ENCODE measurements around the gene MXRA8.

Gene MXRA8

DNA sequence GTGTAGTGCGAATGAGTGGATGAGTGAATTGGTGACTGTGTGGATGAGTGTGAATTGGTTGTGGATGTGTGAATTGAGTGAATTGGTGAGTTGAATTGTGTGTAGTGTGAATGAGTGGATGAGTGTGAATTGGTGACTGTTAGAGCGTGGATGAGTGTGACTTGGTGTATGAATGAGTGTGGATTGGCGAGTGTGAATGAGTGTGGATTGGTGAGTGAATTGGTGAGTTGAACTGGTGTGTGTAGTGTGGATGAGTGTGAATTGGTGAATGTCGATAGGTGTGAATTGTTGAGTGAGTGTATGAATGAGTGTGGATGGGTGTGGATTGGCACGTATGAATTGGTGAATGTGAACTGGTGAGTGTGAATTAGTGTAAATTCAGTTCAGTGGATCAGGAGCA, 9.0 kb upstream of the MXRA8 start:
- no peak for DNase-seq (ENCODE audit: low spot score)

DNA sequence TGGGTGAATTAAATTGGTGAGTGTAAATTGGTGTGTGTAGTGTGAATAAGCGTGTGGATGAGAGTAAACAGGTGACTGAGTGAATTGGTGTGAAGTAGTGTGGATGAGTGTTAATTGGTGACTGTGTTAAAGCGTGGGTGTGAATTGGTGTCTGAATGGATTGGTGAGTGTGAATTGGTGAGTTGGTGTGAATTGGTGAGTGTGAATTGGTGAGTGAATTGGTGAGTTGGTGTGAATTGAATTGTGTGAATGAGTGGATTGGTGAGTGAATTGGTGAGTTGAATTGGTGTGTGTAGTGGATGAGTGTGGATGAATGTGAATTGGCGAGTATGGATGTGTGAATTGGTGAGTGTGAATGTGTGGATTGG, 8.3 kb upstream of the MXRA8 start:
- no peak for DNase-seq (ENCODE audit: low spot score)

DNA sequence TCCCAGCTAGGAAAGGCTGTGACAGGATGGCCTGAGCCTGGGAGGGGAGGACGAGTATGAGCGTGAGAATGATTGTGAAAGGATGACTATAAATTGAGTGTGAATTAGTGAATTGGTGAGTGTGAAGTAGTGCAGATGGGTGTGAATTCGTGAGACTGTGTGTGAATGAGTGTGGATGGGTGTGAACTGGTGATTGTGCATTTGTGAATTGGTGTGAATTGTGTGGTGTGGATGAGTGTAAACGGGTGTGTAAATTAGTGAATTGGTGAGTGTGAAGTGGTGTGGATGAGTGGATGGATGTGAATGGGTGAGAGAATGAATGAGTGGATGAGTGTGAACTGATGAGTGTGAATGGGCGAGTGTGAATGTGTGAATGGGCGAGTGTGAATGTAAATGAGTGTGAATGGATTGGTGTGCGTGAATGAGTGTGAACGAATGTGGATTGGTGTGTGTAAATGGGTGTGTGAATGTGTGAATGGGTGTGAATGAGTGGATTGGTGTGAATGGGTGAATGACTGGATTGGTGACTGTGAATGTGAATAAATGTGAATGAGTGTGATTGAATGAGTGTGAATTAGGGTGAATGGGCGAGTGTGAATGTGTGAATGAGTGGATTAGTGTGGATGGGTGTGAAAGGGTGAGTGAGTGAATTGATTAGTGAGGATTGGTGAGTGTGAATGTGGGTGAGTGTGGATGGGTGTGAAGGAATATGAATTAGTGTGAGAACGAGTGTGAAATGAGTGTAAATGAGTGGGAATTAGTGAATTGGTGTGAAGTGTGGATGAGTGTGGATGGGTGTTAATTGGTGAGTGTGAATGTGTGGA, 7.7 kb upstream of the MXRA8 start:
- no peak for DNase-seq (ENCODE audit: low spot score)

DNA sequence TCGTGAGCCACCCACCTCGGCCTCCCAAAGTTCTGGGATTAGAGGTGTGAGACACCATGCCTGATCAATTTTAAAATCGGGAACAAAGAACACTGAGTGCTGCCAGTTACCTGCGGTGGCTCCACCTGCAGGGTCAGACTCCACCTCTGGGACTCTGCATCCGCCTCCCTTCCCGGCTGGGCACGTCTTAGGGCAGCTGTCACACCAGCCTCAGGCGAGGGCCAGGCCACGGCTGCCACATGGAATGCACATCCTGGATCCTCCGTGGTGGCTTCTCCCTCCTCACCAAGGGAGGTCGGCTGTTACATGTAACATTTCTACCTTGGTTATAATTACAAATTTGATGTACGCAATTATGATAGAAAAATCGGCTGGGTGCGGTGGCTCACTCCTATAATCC, 5.9 kb upstream of the MXRA8 start:
- no peak for DNase-seq (ENCODE audit: low spot score)

DNA sequence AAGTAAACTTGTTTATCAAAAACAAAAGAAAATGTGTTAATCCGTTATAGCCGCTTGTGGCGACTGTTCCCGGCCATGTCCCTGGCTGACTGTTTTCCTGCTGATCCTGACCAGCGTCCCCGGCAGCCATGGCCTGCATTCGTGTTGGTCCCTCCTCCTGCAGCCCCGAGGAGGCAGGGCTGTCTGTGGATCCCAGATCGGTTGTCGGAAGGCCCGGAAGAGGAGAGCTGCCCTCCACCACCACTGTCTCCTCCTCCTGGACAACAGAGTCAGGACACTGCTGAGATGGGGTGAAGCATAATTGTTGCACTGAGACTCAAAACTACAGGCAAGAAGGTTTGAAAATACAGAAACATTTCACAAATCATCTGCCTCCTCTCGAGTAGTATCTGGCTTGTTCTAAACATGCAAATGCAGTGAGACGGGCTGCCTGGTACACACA, 3.6 kb upstream of the MXRA8 start:
- DNase-seq (ENCODE audit: low spot score) = peak; percentile 85

DNA sequence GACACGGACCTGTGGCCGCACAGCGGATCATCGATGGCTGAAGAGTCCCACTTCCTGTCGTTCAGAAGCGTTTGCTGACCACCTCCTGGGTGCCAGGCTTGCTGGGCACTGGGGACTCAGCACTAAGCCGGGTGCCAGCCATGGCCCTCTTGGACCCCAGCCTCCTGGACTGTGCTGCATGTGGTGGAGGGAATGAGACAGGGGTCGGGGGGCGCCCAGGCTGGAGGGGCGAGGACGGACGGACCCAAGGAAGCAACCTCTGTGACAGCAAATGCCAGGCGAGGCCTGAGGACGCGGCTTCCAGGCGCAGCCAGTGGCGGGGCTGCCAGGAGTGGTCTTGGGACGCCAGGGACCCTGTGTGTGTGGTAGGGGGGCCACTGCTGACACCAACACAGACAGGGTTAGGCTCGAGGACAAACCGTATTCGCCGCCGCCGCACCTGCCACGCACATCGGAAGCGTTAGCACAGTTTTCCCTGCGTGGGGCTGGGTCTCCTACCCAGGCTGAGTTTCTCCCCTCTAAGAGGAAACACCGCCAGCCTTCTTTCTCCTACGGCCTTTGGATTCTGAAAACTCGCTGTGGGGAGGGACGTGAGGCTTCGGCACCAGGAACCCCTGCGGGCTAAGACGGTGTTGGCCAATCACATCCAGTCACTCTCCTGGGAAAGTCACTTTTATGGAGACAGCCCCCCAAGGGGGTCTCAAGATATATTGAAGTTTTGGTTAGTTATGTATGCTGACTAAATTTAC, 3.1 kb upstream of the MXRA8 start:
- no peak for DNase-seq (ENCODE audit: low spot score)

DNA sequence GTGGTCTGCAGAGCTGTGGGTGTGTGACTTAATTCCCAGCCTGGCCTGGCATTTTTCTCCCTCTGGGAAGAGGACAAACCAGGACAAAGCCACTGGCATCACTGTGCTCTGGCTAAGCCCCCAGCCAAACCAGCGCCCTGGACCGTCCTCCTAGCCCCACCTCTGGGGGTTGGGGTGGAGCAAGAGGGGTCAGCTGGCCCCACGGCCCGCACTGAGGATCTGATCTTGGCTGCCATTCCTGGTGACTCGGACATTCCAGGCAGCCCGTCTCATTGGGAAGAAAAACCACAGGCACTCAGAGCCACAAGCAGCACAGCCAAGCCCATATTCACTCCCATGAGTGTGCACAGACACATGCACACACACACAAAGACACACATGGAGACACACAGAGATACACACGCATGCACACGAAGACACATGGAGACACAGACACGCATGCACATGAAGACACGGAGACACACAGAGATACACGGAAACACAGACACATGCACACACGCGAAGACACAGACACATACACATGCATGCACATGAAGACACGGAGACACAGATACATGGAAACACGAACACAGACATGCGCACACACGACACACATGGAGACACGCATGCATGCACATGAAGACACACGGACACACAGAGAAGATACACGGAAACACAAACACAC, 2.3 kb upstream of the MXRA8 start:
- peak; percentile 93 for DNase-seq (ENCODE audit: low spot score)

DNA sequence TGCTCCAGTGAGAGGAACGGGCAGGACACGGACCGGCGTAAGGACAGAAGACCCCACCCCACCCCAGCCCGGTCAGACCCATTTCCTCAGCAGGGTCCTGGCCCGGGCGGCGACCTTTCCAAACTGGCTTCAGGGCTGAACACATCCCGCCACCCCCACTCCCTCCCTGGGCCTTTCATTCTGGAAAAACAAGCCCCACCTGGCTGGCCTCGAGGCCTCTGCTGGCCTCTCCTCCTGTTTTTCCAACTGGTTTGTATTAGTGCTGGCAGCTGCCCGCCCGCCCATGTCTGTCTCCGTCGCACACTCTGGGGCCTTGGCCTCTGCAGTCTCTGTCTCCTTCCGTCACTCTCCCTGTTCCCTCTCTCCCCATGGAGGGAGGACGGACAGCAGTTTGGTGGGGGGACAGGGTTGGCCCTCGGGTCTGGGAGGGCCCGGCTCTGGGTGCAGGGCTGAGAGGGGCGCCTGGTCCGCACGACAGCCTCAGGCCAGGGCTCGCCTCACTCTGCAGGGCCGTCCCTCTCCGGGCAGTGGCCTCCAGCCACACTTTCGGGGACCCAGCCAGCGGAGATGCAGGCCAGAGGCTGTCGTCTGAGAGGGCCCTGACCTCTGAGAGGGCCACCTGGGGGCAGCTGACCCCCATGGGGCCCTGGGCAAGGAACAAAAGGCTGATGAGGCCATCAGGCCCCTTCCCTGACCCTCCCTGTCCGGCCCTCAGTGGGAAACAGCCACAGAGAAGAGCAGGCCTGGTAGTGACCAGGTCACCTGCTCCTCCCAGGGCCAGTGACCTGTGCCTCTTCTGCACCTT, 1.5 kb upstream of the MXRA8 start:
- DNase-seq (ENCODE audit: low spot score) = peak; percentile 69

DNA sequence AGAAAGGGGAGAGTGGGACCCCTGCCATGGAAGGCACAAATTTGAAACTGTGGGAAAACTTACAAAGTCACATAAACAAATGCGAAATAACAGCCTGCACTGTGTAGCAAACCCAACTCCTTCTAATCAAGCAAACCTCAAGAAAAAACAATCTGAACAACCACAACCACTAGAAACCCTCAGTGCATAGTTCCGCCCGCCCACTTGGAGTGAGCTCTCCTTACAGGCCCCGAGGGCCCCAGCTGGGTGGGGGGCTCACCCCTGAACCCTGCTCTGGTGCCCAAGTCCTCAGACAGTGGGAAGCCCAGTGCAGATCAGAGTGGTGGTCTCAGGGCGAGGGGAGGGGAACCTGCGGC, 931 bp upstream of the MXRA8 start:
- DNase-seq (ENCODE audit: low spot score) = peak; percentile 52

DNA sequence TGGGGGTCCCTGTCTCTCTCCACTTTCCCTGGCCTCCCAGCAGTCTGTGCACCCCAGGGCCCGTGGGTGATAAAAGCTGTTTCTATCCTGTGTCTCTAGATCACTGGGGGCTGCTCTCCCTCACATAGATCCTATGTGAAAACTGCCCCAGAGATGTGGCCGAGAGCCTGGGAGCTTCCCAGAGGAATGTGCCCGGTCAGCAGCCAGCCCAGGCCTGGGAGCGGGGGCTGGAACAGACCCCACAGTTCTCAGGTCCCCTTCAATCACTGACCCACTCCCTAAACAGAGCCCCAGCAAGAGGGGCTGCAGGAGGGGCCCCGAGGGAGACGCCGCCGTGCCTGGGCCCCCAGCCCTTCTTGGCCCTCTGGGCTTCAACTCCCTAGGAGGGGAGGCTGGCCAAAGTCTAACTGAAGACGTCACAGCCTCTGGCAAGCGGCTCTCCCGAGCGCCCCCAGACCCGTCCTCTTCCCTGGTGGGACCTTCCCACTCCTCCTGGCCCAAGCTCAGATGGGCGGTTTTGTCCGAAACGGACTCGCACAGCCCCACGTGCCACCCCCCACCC, 403 bp downstream of the MXRA8 start:
- peak; percentile 39 for DNase-seq (ENCODE audit: low spot score)

DNA sequence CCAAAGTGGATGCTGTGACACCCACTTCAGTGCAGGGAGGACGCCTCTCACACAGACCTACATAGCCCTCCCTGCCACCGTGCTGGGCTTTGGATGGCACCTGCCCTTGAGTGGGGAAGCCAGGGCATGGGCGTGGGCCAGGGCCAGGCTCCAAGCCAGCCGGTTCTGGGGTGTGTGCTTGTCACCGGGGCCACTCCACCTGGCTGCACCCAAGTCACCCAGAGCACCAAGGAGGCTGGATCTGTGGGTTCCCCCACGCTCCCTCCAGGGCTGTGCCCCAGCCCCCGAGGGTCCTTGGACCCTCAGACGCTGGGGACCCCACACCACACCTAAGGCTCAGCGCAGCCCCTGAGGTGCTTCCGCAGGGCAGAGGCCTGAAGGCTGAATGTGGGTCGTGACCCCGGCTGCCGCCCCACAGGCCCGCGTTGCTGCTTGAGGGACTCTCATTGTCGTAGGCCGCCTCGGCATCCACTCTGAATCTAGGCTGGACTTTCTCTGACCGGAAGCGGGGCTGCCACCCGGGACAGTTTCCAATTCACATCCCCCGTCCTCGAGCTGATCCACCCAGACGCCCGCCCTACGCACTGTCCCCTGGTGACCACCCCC, 1.5 kb downstream of the MXRA8 start:
- DNase-seq (ENCODE audit: low spot score) = no peak

DNA sequence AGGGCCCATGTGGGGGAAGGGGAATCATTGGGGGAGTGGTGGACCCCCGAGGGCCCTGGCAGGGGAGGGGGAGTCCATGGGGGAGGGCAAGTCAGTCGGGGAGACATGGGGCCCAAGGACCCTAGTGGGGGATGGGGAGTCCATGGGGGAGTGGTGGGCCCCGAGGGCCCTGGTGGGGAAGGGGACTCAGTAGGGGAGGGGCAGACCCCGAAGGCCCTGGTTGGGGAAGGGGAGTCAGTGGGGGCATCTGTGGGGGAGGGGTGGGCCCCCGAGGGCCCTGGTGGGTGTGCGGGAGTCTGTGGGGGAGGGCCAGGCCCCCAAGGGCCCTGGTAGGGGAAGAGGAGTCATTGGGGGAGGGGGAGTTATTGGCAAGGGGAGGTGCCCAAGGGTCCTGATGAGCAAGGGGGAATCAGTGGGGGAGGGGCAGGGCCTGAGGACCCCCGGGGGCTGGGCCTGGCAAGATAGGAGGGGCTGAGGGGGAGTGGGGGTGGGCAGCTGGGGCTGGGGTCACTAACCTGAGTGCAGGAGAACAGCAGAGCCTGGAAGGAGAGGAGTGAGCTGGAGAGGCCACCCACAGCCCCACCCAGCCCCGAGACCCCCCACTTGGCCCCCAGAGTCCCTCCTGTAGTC, 2.1 kb downstream of the MXRA8 start:
- DNase-seq (ENCODE audit: low spot score) = no peak

DNA sequence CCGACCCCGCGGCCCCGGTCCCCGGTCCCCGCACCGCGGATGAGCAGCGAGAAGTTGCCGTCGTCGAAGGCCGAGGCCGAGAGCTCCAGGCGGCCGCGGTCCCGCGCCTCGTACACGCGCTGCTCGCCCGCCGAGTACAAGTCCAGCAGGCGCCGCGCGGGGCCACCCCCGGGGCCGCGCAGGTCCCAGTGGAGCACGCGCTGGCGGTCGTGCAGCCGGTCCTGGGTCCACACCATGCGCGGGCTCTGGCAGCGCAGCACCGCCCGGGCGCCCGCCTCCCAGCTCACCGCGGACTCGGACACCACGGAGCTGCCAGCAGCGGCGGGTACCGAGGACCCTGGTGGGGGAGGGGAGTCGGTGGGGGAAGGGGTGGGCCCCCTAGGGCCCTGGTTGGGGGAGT, 2.9 kb downstream of the MXRA8 start:
- peak; percentile 35 for DNase-seq (ENCODE audit: low spot score)

DNA sequence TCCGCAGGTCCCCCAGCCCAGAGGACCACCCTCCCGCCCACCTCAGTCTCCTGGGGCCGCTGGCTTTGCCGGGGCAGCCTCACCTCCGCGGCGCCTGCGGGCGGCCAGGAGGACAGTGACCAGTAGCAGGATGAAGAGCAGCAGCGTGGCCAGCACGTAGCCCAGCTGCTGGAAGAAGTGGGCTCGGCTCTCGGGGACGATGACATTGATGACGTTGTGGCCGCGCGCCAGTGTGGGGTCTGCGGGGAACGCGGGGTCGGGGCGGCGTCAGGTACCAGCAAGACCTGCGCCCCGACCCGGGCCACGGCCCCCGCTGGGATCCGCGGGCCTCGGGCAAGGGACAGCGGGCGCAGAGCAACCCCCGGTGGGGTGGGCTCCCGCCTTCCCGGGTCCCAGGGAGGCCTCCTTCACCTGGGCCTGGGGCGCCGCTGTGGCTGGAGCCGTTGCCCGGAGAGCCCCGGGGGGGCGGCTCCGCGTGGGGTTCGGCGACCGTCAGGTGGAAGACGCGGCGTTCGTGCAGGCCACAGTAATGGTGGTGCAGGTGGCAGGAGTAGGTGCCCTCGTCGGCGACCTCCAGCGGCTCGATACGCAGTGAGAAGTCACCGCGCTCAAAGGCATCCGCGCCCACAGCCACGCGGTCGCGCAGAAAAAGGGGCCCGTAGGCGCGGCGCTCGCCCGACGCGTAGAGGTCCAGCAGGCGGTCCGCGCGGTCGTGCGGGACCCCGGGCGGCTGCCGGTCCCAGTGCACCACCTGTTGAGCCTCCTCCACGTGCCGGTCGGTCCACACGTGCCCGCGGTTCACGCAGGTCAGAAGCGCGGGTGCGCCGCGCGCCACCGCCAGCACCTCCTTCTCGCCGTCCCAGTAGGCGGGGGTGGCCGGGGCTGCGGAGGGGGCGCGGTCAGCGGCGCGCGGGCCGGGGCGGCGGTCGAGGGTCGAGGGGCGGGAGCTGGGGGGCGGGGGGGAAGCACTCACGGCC, 3.8 kb downstream of the MXRA8 start:
- DNase-seq (ENCODE audit: low spot score) = no peak

DNA sequence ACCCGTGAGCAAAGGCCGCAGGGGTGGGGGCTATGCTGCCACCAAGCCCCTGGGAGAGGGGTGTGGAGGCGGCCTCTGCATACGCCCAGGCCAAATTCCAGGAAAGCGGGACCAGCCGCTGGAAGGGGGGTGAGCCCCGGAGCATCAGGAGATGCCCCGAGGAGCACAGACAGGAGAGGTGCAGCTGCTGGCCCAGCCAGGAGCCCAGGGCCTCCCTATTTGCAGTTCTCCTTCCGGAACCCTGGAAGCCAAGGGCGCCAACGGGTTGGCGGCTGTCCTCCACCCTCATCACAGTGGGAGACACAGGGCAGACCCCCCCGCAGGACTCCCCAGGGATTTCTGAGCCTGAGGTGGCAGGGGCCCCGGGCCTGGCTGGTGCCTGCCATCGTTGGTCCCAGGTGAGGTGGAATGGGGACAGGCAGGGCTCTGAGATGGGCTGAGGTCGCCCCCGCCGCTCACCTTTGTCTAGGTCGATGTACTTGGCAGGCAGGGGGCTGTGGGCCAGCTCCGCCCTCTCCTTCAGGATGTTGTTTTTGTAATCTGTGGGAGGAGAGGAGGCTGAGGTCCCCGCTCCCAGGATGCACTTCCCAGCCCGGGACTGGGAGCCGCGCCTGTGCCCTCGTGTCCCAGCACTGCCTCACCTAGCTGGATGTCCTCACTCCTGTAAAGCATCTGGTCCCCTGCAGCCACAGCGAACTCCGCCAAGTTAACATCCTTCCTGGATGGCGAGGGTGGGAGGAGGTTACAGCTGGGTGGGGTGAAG, 4.8 kb downstream of the MXRA8 start:
- DNase-seq (ENCODE audit: low spot score) = no peak

DNA sequence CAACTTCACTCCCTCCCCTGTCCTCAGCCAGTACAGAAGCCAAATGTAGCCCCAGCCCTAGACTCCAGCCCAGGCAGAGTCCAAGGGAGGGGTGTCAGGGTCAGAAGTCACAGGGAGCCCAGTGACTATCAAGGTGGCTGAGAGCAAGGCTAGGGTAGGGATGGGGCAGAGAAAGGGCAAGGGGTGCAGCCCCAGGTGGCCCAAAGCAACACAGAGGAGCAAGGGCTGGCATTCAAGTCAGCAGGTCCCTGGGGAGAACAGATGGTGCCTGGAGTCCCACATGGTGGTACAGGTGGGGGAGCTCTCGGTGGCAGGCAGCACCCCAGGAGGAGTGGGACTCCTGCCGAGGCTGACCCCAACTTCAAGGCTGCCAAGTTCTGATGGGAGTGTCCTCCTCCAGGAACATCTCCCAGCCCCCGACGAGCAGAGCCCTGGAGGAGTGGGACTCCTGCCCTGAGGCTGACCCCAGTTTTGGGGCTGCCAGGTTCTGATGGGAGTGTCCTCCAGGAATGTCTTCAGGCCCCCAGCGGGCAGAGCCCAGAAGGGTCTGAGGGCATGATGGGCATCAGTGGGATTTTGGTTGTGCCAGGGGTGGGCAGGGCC, 5.5 kb downstream of the MXRA8 start:
- no peak for DNase-seq (ENCODE audit: low spot score)

DNA sequence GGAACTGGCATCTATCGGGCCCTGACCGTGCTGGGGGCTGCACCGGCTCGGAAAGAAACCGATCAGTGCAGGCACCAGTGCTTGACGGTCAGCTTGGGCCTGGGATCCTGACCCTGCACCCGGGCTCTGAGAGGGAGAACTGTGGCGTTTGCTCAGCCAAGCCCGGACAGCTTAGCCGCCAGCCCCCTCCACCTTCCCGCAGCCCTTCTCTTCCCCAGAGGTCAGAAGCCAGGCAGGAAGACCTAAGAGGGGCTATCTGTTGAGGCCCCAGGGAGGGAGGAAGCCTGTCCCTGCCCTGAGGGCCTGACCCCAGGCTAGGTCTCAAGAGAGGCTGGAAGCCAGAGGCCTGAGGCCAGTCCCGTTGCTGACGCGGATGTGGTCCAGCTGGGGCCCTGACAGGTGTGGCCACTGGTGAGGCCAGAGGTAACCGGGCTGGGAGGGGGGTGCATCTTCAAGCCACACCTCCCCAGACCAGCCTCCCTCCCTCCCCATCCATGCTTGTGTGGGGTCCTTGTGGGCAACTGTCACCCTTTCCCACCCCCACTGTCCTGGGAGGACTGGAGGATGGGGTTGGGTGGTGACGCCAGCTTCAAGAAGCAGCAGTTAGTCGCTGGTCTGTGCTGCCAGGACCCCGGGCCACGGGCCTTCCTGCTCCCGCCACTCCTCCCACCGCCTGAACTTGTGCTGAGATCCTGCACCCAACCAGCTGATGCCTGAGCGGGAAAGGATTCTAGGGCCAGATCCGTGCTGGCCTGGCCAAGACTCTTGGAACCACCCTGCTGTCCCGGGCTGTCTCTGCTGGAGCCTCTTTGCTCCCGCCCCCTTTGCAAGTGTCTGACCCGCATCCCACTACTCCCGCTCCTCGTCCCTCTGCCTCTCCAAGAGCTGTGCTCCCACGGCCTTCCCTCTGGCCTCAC, 6.6 kb downstream of the MXRA8 start:
- DNase-seq (ENCODE audit: low spot score) = peak; percentile 42

Data from AG20443 (cell line).